GM19099 (cell line): ENCODE data around the gene JAZF1.

ENCODE experiments used
- POLR2A ChIP-seq: IDR thresholded peaks from 3 replicates; pipeline ENCODE4 v1.6.1; 2011; ENCODE audit warnings: low read depth; ENCODE audit not compliant: insufficient read length; ENCODE audit errors: extremely low read depth

The JAZF1 gene

DNA sequence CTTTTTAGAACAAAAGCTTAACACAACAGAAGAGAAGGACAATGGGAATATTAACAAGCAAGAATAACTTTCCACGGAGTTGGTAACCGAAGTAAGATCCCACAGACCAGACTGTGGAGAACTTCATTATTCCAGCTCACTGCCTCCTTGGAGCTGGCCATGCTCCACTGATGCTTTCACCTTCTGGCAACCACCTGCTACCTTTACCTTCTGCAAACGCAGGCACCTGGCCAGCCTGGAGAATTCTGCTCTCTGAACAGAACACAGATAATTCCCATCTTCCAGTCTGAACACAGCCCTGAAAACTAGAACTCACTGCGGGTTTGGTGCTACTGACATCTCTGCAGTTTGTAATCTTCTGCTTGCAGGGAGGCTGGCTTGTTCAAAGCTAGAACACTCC, 66.5 kb downstream of the JAZF1 start:
- TF ChIP-seq POLR2A, result no peak

DNA sequence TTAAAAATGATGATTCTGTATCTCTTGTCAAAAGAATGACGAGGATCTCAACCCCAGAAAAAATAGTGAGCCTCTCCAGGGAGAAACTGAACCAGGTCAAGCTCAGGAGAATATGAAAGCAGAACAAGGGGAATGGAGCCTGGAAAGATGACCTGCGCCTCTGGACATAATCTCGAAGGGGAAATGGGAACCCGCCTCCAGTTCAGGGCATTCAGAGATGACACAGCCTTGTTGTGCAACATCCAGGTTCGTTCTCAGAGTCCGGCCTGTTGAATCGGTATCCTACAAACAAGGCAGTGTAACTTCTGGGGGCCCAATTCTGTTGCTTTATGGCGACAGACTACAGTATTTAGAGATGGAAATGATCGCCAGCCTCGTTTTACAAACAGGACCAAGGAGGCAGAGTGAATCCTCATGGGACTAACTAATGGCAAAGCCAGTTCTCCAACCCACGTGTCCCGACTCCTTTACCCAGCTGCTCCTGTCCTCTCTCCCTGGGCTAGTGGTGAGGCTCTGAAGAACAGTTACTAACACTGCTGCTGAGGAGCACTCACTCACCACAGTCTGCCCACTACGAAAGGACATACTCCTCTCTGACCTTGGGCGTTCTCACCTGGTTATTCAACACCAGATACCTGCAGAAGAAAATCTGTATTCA, 67.6 kb downstream of the JAZF1 start:
- no peak for TF ChIP-seq POLR2A

GRCh38 chr7:28112467-28112866, 68.1 kb downstream of the JAZF1 start:
- no peak for TF ChIP-seq POLR2A

DNA sequence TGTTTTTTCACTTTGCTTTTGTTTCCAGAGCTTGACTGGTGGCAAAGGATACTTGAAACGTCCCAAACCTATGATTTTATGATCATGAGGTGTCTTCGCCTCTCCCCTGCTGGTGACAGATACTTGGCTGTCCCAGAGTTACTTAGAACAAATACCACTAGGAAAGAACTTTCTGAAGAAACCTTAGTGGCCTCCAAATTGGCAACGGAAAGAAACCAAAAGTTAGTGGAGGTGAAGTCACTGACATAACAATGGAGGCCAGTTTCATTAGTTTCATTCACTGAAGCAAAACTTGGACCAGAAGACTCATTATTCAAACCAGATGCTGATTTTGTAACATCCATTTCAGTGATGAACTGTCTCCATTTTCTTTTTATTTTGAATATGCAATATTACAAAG, 68.6 kb downstream of the JAZF1 start:
- no peak for TF ChIP-seq POLR2A

DNA sequence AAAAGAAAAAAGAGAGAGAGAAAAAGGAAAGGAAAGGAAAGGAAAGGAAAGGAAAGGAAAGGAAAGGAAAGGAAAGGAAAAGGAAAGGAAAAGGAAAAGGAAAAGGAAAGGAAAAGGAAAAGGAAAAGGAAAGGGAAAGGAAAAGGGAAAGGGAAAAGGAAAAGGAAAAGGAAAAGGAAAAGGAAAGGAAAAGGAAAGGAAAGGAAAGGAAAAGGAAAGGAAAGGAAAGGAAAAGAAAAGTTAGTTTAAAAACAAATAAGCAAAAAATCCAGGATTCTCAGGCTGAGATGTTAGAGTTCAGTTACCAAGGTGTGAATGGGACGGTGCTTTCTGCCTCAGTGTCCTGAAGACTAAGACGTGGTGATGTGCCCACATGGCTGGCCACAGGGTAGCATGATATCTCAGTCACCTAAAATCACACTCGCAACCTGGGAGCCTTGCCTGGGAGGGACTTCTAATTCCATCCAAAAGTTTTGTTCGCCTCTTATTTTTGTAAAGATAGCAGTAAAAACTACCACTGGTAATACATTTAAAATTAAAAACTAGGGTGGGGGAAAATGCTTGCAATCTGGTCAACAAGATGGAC, 70.1 kb downstream of the JAZF1 start:
- no peak for TF ChIP-seq POLR2A

- no peak for TF ChIP-seq POLR2A
Measured at GRCh38 chr7:28108747-28109146, 71.8 kb downstream of the JAZF1 start.

DNA sequence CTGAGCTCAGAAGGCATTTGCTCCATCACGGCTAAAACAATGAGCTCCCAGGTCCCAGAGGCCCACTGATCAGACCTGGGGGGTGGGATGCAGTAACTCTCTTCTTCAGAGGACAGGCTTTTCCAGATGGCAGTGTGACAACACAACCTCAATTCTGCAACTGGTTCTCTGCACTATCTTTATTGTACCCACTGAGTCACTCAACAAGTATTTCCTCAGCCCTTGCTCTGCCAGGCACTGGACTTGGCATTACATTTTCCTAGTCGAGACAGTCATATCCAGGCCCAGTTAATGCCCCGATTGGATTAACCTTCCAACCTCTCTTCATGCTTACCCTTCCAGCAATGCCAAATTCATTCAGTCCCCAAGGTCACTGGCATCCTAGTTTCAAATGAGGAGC, 72.6 kb downstream of the JAZF1 start:
- no peak for TF ChIP-seq POLR2A

DNA sequence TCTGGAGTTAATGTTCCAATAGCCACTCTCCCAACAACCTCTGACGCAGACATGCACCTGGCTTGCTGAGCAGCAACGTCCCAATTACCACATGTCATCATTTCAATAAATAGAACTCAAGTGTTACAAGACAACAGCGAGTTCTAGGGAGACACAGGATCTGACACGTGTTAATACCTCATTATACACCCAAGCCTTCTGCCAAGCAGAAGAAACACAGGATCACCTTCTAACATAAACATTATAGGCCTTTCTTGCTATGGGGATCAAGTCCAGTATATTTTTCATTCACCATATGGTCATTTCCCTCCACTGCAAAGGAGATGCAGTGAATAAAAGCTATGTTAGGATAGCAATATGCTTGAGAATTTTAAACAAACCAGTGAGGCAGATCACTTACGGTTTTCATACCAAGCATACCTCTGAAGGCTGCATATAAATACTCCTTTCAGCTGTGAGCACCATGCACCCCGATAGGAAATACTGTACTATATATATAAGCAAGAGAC, 74.2 kb downstream of the JAZF1 start:
- TF ChIP-seq POLR2A, result no peak

GRCh38 chr7:28105234-28105633, 75.4 kb downstream of the JAZF1 start:
- no peak for TF ChIP-seq POLR2A

DNA sequence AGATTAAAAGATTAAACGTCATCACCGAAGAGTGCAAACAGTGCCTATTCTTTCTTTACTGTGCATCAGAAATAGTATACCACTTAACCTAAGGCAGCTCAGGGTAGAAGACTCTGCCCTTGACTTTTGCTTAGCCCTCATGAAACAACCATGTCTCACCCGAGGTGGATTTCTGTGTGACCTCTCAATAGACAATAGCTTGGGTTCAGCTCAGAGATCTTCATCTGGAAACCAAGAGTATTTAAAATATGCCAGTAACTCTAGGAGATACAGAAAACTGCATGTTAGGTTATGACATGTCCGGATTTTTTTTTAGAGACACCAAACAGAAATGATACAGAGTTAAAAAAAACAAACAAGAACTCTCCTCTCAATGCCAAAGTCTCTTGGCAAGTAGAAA, 75.8 kb downstream of the JAZF1 start:
- TF ChIP-seq POLR2A, result no peak

GRCh38 chr7:28104041-28104541, 76.5 kb downstream of the JAZF1 start:
- no peak for TF ChIP-seq POLR2A

- no peak for TF ChIP-seq POLR2A
Measured at GRCh38 chr7:28102797-28103196, 77.8 kb downstream of the JAZF1 start.

DNA sequence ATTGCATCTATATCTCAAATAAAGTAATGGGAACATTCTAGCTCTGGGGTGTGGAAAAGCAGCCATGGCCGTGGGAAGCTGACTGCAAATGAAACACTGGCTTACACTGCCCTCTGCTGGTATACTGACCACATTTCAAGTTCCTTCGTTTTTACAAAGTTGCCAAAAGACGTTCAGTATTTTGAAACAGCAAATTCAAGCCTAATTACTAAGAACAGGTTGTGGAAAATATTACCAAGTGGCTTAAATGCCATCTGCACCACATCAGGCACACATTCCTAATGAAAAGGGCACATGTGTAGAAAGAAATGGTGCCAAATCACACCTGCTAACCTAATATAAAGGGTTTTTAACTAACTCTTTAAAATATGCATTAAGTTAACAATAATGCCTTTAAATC, 83.9 kb downstream of the JAZF1 start:
- no peak for TF ChIP-seq POLR2A

DNA sequence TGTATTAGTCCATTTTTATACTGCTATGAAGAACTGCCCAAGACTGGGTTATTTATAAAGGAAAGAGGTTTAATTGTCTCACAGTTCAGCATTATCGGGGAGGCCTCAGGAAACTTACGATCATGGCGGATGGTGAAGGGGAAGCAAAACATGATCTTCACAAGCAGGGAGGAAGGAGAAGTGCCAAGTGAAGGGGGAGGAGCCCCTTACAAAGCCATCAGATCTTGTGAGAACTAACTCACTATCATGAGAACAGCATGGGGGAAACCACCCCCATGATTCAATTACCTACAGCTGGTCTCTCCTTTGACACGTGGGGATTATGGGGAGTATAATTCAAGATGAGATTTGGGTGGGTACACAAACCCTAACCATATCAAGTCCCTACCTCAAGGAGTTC, 85.4 kb downstream of the JAZF1 start:
- no peak for TF ChIP-seq POLR2A

GRCh38 chr7:28093623-28094232, 86.9 kb downstream of the JAZF1 start:
- TF ChIP-seq POLR2A, result no peak

- no peak for TF ChIP-seq POLR2A
Measured at GRCh38 chr7:28091190-28091589, 89.4 kb downstream of the JAZF1 start.
